COLO668 (cell line): ENCODE measurements around the gene FBXO41.

ENCODE experiments used
- DNase-seq: peaks from one replicate; lab custom pipeline; 2025; ENCODE audit not compliant: unreplicated experiment; lab: John Stamatoyannopoulos, UW

FBXO41 gene

GRCh38 chr2:73289304-73289703, 5.0 kb upstream of the FBXO41 start:
- no peak for DNase-seq

GRCh38 chr2:73286134-73286655, 1.9 kb upstream of the FBXO41 start:
- DNase-seq: no peak

DNA sequence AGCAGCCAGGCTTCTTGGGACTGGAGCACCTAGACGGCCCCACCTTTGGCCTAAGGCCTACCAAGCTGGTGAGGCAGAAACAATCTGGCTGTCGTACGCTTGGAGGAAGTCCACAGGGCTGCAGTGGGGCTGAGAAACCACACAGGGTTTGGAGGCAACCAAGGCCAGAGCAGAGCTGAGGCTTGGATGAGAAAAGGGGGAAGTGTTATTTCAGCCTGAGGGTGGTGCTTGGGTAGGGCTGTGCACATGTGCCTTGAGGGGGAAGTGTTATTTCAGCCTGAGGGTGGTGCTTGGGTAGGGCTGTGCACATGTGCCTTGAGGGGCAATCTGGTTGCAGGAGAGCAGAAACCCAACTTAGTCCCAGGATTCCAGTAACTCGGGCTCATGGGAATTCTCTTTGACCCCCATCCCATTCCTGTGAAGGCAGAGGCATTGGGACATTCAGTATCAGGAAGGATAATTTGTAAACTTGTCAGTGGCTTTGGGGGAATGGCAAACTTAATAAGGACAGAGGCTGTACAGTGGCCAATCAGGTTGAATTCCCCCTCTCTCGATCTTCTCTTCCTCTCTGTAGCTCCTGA, 971 bp upstream of the FBXO41 start:
- no peak for DNase-seq

DNA sequence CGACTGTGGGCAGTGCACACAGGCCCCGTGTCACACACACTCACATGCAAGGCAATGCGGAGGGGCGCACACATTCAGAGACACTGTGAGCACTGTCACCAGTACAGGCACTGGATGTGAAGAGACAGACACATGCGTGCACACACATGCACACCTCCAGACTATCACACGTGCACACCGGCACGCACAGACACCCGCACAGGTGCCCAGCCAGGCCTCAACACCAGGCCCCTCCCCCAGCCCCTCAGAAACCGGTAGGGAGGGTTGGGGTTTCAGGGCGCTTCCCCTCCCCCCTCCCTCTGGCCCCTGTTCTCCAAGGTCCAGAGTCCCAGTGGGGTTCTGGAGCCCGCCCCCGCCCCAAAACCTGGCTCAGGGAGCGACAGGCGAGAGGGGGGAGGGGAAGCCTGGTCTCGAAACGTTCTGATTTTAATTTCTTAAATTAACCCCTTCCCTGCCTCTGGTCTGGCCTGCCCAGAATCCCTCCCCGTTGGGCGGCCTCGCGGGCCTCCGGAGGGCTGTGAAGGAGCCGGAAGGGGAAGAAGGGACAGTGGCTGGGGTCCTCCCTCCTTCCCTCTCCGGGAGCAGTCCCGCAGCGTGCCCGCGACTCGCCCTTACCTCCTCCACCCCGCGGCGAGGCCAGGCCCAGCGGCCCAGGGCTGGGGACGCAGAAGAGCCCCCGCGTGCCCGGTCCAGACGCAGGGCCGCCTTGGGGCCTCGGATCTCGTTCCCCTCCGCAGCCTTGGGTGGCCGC, 558 bp downstream of the FBXO41 start:
- peak; percentile 56 for DNase-seq

DNA sequence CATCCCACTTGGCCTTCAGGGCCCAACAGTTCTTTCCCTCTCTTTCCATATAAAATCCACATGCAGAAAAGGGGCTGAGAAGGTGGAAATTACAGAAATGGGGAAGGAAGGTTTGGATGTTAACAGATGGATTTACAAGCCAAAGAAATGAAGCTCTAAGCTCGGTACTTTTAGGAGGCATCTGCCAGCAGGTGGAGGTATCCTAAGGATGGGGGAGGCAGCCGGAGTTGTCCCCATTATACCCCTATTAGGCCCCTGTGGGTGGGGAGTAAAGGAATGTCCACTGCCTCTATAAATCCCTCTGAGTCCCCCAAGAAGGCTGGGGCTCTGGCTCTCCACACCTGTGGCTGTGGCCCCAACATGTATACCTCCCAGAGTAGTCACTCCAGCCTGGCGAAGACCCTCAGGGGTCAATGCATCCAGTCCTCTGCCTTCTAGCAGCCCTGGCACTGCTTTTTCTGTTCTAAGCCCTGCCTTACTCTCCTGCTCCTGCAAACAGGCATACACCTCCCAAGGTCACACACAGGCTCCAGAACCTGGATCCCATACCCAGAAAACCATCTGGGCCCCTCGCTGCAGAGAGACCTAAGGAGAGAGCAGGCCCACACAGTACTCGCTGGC, 1.2 kb downstream of the FBXO41 start:
- no peak for DNase-seq

GRCh38 chr2:73281244-73281643, 3.0 kb downstream of the FBXO41 start:
- no peak for DNase-seq

GRCh38 chr2:73279852-73280251, 4.4 kb downstream of the FBXO41 start:
- no peak for DNase-seq

DNA sequence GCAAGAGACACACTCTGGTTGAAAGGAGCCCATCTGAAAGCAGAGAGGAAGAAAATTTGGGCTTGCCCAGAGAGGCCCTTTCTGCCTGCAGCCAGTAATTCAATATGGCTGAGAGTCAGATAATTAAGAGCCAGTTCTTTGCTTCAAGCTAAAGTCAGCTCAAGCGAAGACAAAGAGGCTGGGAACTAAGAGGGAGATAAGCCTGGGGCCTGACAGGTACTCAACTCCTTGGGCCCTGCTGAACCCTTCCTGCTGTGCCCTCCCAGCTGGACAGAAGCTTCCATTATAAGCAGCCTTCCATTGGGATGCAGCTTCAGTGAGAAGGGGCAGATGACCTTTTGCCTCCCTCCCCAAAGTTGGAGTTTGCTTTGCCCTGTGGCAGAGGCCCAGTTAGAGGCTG, 12.0 kb downstream of the FBXO41 start:
- no peak for DNase-seq

DNA sequence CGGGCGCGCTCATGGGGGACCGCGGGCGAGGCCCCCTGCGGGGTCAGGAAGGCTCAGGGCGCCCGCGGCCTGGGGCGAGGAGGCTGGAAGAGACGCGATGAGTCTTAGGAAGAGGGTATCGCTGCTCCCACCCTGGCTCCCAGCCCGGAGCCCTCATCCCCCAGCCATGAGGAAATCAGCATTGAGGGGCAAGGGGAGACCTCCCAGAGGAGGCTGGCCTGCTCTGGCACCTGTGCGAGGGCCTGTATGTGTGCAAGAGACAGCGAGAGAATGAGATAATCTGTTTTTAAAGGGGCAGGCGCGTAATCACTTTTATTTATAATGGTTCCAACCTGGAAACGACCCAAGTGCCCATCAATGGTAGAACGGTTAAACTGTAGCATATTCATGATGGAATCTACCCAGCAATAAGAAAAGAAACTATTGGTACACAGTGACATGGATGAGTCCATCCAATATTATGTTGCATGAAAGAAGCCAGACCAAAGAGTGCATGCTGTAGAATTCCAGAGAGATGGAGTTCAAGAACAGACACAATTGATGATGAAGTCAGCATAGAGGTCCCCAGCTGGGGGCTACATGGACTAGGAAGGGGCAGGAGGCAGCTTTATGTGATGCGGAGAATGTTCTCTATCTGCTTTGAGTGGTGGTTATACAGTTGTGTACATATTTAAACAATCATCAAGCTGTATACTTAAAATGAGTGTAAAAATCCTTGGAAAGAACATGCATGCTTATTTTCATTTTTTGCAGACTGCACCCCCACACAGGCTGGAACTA, 14.4 kb downstream of the FBXO41 start:
- DNase-seq: peak; percentile 41

- DNase-seq: peak; percentile 94
Measured at GRCh38 chr2:73268830-73269685, 15.2 kb downstream of the FBXO41 start.

- no peak for DNase-seq
Measured at GRCh38 chr2:73268366-73268829, 15.9 kb downstream of the FBXO41 start.

DNA sequence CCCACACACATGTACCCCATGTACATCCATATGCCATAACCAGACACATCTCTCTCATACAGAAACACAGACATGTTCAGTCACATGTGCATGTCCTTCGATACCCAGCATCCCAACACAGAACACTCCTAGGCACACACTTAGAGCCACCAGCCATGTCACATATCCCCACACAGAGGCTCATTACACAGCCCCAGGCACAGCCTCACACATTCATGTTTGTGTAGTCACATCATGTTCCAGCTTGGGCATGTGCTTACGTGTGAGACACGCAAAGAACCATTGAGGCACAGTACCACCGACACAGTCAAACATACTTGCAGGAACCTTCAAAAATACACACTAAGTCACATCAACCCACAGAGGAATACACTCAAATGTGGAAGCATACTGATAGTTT, 17.3 kb downstream of the FBXO41 start:
- DNase-seq: no peak

- DNase-seq: peak; percentile 68
Measured at GRCh38 chr2:73266061-73266901, 18.0 kb downstream of the FBXO41 start.

DNA sequence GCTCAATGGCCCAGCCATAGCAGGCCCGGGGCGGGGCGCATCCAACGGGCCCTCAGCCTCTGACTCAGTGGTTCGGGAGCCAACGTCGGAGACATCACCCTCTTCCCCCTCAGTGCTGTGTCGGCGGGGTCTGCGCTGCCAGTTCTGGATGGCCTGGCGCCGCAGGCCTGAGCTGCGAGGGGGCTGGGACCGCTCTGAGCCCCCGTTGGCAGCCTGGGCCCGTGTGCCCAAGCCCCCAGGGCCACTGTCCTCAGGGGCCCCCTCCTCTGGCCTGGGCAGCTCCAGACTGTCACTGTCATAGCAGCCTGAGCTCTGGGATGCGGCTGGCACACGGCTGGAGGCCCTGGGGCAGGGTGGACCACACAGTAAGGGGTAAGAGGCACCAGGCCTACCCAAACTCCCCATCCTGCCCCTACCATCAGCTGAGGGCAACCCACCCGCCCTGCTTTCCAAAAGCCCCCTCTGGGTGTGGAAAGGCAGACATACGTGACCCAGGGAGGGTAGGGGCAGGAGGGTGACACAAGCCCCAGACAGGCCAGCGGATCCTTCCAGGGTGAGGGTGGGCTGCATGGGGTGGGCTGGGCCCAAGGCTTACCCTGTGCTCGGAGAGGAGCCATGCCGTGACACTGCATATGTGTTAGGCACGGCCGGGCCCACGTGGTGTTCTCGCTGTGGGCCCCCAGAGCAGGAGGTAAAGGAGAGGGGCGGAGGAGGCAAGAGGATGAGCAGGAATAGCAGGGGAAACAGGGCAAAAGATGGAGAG, 18.8 kb downstream of the FBXO41 start:
- DNase-seq: no peak

GRCh38 chr2:73264783-73265182, 19.5 kb downstream of the FBXO41 start:
- no peak for DNase-seq

GRCh38 chr2:73264332-73264606, 20.0 kb downstream of the FBXO41 start:
- DNase-seq: no peak

DNA sequence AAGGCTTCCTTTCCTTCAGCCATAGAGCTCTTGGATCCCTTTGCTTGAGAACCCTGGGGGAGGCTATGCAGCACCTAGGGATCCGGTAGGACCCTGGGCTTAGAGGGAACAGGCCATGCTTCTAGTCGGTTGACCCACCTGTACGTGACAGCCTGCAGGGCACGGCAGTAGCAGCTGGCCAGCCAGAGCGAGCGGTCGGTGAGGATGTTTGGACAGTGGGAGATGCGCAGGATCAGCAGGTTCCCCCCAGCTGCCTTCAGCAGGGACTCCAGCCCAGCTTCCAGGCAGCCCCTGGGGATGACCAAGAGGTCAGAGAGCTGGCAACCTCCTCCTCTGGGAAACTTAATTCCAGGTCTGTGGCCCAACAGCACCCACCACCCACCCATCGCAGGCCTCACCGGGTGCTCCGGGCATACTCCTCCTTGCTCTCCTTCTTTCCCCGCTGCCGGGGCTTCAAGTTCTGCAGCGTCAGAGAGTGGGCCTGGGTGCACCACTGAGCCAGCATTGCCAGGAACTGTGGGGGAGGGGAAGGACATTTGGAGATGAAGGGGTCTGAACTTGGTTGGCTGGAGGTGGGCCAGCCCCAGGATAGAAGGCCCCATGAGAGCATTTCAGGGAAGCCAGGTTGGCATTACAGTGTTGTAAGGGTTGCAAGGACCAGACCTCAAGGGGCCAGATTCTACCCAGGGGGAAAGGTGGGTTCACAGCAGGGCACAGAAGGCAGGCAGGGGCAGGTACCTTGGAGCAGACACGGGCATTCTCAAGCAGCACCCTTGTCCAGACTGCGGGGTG, 20.5 kb downstream of the FBXO41 start:
- no peak for DNase-seq
